K562 (cell line): Measurements from ENCODE around the gene ZNF346. TPM values are rescaled to one million over a fixed set of nuclear protein-coding genes. Genes with fewer than 3 reads are reported as not detected.

Experiments
- BCOR ChIP-seq: fragments of 450-650 bp; IDR thresholded peaks from 2 replicates; pipeline ENCODE4 v1.6.1; 2016
- EP300 ChIP-seq: IDR thresholded peaks from 2 replicates; pipeline ENCODE4 v1.6.1; 2012; ENCODE audit warnings: low read length, improper control_type of control experiment
- ETV6 ChIP-seq, 3 experiments: fragments of 150-350 bp in 1 of 3; sonication (generic) in 1 of 3; formaldehyde crosslinking in 1 of 3; IDR thresholded peaks; 2 replicates each; pipeline versions ENCODE4 v1.6.1 to v1.8.0; 2014 to 2022; ENCODE audit warnings: borderline replicate concordance in 2 of 3, low read depth in 2 of 3, antibody characterized with exemption in 1 of 3, low read length in 1 of 3, mild to moderate bottlenecking in 1 of 3, missing genetic modification reagents in 1 of 3
- EWSR1 ChIP-seq: fragments of 450-650 bp; IDR thresholded peaks from 2 replicates; pipeline ENCODE4 v1.6.1; 2018; ENCODE audit warnings: borderline replicate concordance, mild to moderate bottlenecking, low read depth, moderate library complexity; ENCODE audit not compliant: partially characterized antibody
- HDAC1 ChIP-seq, 2 experiments: fragments of 450-650 bp; IDR thresholded peaks; 2 replicates each; pipeline ENCODE4 v1.6.1; 2016 to 2017; ENCODE audit warnings: inconsistent platforms in 1 of 2, mild to moderate bottlenecking in 1 of 2, moderate library complexity in 1 of 2
- KDM1A ChIP-seq, 2 experiments: fragments of 450-650 bp; IDR thresholded peaks; 2 replicates each; pipeline ENCODE4 v1.6.1; 2016; ENCODE audit warnings: mild to moderate bottlenecking in 2 of 2
- ZNF766 ChIP-seq: fragments of 200-800 bp; sonication (Bioruptor generic); conservative IDR thresholded peaks from 2 replicates; pipeline ENCODE4 v1.6.1; 2016; ENCODE audit warnings: missing genetic modification characterization, missing compliant biosample characterization
- polyA plus RNA-seq, 8 experiments: library from polyadenylated mRNA; depleted of rRNA in 4 of 8; stranded (reverse) in 5 of 8; unstranded in 3 of 8; fragments of >200 nt; fragmentation: Nextera tagmentation in 2 of 8; fragmentation: Illumina TruSeq in 1 of 8; extraction: Ambion mirVana in 2 of 8; extraction: Trizol in 1 of 8; gene quantifications; 2 replicates each; pipeline versions ENCODE4 v1.2.1 to v1.2.3, GENCODE V29; 2011 to 2014; ENCODE audit warnings: inconsistent platforms in 1 of 8, missing spikeins in 1 of 8
- total RNA-seq, 7 experiments: library from RNA; depleted of rRNA in 6 of 7; stranded (reverse); fragments of >200 nt in 6 of 7; fragmentation: Illumina TruSeq in 2 of 7; extraction: Trizol in 2 of 7; gene quantifications; 2 replicates each; pipeline versions ENCODE4 v1.2.1 to v1.2.3, GENCODE V29; 2011 to 2021; ENCODE audit warnings: low replicate concordance in 1 of 7
- TF ChIP-seq, protein P1 (sequence below): fragments of 450-650 bp; IDR thresholded peaks from 2 replicates; pipeline ENCODE4 v1.6.1; 2017; ENCODE audit warnings: antibody characterized with exemption, mild to moderate bottlenecking
- TF ChIP-seq, protein P2 (sequence below): fragments of 250-450 bp; sonication (Bioruptor Pico); IDR thresholded peaks from 2 replicates; pipeline ENCODE4 v1.8.0; 2022; ENCODE audit warnings: inconsistent platforms, mild to moderate bottlenecking, moderate library complexity, borderline replicate concordance
- TF ChIP-seq, protein P3 (sequence below): sonication (generic); formaldehyde crosslinking; IDR thresholded peaks from 2 replicates; pipeline ENCODE4 v1.8.0; 2022; ENCODE audit warnings: mild to moderate bottlenecking, missing genetic modification reagents
- TF ChIP-seq, protein P4 (sequence below): fragments of 450-650 bp; formaldehyde crosslinking; IDR thresholded peaks from 2 replicates; pipeline ENCODE4 v1.4.0; 2020; ENCODE audit warnings: mild to moderate bottlenecking, moderate library complexity
- TF ChIP-seq, protein P5 (sequence below): sonication (generic); IDR thresholded peaks from 2 replicates; pipeline ENCODE4 v1.6.1; 2016

ZNF346 gene
- total and polyA plus RNA-seq, 9 of the 15 experiments (the other 6 are each of a cell fraction or from before 2014, with no cell fraction given), result 5.0 to 25.1 (median 20.1) TPM

DNA sequence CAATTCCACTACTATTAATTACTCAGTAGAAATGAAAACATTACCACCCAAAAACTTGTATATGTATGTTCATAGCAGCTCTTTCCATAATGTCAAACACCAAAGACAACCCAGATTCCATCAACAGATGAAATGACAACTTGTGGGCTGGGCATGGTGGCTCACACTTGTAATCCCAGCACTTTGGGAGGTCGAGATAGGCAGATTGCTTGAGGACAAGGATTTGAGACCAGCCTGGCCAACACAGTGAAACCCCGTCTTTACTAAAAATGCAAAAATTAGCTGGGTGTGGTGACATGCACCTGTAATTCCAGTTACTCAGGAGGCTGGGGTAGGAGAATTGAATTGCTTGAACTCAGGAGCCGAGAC lies 27.4 kb upstream of the ZNF346 start (continued):
- TF ChIP-seq ETV6 (IDR thresholded peaks at IDR 0.05; ENCODE audit: borderline replicate concordance in 1 of 2, low read depth in 2 of 2, low read length in 1 of 2), result 0 out of 4 replicates have a peak, but pooled peaks of 1 of the 2 experiments have one; percentile 28
- TF ChIP-seq ETV6 (CRISPR knock-in tag; IDR thresholded peaks at IDR 0.05; ENCODE audit: borderline replicate concordance), result no peak
- TF ChIP-seq, protein P1, sequence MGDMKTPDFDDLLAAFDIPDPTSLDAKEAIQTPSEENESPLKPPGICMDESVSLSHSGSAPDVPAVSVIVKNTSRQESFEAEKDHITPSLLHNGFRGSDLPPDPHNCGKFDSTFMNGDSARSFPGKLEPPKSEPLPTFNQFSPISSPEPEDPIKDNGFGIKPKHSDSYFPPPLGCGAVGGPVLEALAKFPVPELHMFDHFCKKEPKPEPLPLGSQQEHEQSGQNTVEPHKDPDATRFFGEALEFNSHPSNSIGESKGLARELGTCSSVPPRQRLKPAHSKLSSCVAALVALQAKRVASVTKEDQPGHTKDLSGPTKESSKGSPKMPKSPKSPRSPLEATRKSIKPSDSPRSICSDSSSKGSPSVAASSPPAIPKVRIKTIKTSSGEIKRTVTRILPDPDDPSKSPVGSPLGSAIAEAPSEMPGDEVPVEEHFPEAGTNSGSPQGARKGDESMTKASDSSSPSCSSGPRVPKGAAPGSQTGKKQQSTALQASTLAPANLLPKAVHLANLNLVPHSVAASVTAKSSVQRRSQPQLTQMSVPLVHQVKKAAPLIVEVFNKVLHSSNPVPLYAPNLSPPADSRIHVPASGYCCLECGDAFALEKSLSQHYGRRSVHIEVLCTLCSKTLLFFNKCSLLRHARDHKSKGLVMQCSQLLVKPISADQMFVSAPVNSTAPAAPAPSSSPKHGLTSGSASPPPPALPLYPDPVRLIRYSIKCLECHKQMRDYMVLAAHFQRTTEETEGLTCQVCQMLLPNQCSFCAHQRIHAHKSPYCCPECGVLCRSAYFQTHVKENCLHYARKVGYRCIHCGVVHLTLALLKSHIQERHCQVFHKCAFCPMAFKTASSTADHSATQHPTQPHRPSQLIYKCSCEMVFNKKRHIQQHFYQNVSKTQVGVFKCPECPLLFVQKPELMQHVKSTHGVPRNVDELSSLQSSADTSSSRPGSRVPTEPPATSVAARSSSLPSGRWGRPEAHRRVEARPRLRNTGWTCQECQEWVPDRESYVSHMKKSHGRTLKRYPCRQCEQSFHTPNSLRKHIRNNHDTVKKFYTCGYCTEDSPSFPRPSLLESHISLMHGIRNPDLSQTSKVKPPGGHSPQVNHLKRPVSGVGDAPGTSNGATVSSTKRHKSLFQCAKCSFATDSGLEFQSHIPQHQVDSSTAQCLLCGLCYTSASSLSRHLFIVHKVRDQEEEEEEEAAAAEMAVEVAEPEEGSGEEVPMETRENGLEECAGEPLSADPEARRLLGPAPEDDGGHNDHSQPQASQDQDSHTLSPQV, result 0 out of 2 replicates have a peak, but pooled peaks have one; percentile 34
- TF ChIP-seq, protein P2, sequence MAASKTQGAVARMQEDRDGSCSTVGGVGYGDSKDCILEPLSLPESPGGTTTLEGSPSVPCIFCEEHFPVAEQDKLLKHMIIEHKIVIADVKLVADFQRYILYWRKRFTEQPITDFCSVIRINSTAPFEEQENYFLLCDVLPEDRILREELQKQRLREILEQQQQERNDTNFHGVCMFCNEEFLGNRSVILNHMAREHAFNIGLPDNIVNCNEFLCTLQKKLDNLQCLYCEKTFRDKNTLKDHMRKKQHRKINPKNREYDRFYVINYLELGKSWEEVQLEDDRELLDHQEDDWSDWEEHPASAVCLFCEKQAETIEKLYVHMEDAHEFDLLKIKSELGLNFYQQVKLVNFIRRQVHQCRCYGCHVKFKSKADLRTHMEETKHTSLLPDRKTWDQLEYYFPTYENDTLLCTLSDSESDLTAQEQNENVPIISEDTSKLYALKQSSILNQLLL (CRISPR knock-in tag), result no peak
- 0 out of 2 replicates have a peak, but pooled peaks have one; percentile 3 for TF ChIP-seq ZNF766 (CRISPR knock-in tag)
- peak in 1 of 2 experiments; percentile 38; a peak in 1 of 4 replicates for TF ChIP-seq HDAC1 (IDR thresholded peaks at IDR 0.05)
- peak; percentile 86 for TF ChIP-seq BCOR
- TF ChIP-seq KDM1A (IDR thresholded peaks at IDR 0.05), result peak; percentile 97
- TF ChIP-seq, protein P3, sequence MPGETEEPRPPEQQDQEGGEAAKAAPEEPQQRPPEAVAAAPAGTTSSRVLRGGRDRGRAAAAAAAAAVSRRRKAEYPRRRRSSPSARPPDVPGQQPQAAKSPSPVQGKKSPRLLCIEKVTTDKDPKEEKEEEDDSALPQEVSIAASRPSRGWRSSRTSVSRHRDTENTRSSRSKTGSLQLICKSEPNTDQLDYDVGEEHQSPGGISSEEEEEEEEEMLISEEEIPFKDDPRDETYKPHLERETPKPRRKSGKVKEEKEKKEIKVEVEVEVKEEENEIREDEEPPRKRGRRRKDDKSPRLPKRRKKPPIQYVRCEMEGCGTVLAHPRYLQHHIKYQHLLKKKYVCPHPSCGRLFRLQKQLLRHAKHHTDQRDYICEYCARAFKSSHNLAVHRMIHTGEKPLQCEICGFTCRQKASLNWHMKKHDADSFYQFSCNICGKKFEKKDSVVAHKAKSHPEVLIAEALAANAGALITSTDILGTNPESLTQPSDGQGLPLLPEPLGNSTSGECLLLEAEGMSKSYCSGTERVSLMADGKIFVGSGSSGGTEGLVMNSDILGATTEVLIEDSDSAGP, result no peak
- TF ChIP-seq EP300, result 0 out of 2 replicates have a peak, but pooled peaks have one; percentile 1
- TF ChIP-seq, protein P4, sequence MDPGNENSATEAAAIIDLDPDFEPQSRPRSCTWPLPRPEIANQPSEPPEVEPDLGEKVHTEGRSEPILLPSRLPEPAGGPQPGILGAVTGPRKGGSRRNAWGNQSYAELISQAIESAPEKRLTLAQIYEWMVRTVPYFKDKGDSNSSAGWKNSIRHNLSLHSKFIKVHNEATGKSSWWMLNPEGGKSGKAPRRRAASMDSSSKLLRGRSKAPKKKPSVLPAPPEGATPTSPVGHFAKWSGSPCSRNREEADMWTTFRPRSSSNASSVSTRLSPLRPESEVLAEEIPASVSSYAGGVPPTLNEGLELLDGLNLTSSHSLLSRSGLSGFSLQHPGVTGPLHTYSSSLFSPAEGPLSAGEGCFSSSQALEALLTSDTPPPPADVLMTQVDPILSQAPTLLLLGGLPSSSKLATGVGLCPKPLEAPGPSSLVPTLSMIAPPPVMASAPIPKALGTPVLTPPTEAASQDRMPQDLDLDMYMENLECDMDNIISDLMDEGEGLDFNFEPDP (CRISPR knock-in tag), result no peak
- TF ChIP-seq EWSR1, result no peak
- TF ChIP-seq, protein P5, sequence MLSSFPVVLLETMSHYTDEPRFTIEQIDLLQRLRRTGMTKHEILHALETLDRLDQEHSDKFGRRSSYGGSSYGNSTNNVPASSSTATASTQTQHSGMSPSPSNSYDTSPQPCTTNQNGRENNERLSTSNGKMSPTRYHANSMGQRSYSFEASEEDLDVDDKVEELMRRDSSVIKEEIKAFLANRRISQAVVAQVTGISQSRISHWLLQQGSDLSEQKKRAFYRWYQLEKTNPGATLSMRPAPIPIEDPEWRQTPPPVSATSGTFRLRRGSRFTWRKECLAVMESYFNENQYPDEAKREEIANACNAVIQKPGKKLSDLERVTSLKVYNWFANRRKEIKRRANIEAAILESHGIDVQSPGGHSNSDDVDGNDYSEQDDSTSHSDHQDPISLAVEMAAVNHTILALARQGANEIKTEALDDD, result peak; percentile 48
